Measurements from ENCODE around the gene DNAJC5. TPM values are rescaled to one million over a fixed set of nuclear protein-coding genes. Genes with fewer than 3 reads are reported as not detected.

DNAJC5 gene
- 10 to 100 TPM; 38.4 to 87.4 (median 75.1) TPM for total RNA-seq

- Histone ChIP-seq H3K9me3 (no peaks in the 10 kb centered on the region), H3K27ac (peak within 1 kb of the TSS; percentile 68 to 76 (median 72)), H3K4me1 (peaks cover 37 to 38% of the 10 kb centered on the region in 2 donors), H3K4me3 (replicated peaks in 1 of 3) (peak within 1 kb of the TSS in 2 of 3 donors; percentile 53 to 69), H3K36me3 (peaks cover 5 to 20% of the 10 kb centered on the region in 2 donors), H3K27me3 (no peaks in the 10 kb centered on the region)
- 3 to 6% methylated on average over 20 to 32 of the region's 82 CpGs for WGBS, 2 donors
- intact Hi-C loops (cut with DNase I) = no loop called here
- TF ChIP-seq CTCF (IDR thresholded peaks at IDR 0.05) (no peak), POLR2A (IDR thresholded peaks at IDR 0.05) (peak in 1 of 2 donors; percentile 85)
- DNase-seq = peak; percentile 96 to 97
Observed at GRCh38 chr20:63894358-63895201, at the start of gene DNAJC5. Gene DNAJC5 (plus strand): TSS chr20:63895126. CDS start chr20:63928346, 33,220 bp downstream.

- peak; percentile 34 to 40 for DNase-seq
- no peak for TF ChIP-seq POLR2A (IDR thresholded peaks at IDR 0.05)
- no peak for TF ChIP-seq CTCF (IDR thresholded peaks at IDR 0.05)
- no peaks in the 10 kb centered on the region for H3K36me3 ChIP-seq
- 5% methylated on average over 8 to 20 of the region's 24 CpGs for WGBS, 2 donors
- peaks cover 7 to 30% of the 10 kb centered on the region in 2 donors for H3K4me1 ChIP-seq
- no peak overlapping the region for H3K4me3 ChIP-seq (replicated peaks in 1 of 3)
- peak overlapping the region in 2 of 3 donors; percentile 14 to 65 for H3K27ac ChIP-seq
- H3K9me3 ChIP-seq = no peaks in the 10 kb centered on the region
- H3K27me3 ChIP-seq = no peaks in the 10 kb centered on the region
- intact Hi-C loops (cut with DNase I) = no loop called here
Observed at GRCh38 chr20:63846128-63846771, 48.7 kb upstream of the DNAJC5 start.

- Histone ChIP-seq H3K4me1 (peaks cover 7 to 30% of the 10 kb centered on the region in 2 donors), H3K4me3 (replicated peaks in 1 of 3) (no peak overlapping the region), H3K36me3 (no peaks in the 10 kb centered on the region), H3K9me3 (no peaks in the 10 kb centered on the region), H3K27ac (peak overlapping the region; percentile 36 to 65 (median 38)), H3K27me3 (no peaks in the 10 kb centered on the region)
- no peak for TF ChIP-seq POLR2A (IDR thresholded peaks at IDR 0.05)
- TF ChIP-seq CTCF (IDR thresholded peaks at IDR 0.05) = no peak
- intact Hi-C loops (cut with DNase I) = no loop called here
- DNase-seq = no peak
- WGBS, 2 donors = 68 to 80% methylated on average over 2 to 3 of the region's 3 CpGs
Observed at GRCh38 chr20:63846888-63847236, 48.1 kb upstream of the DNAJC5 start.

- Histone ChIP-seq H3K27me3 (no peaks in the 10 kb centered on the region), H3K27ac (peak overlapping the region; percentile 36 to 65 (median 38)), H3K4me1 (peaks cover 7 to 30% of the 10 kb centered on the region in 2 donors), H3K9me3 (no peaks in the 10 kb centered on the region), H3K4me3 (replicated peaks in 1 of 3) (no peak overlapping the region), H3K36me3 (no peaks in the 10 kb centered on the region)
- TF ChIP-seq POLR2A (IDR thresholded peaks at IDR 0.05) = no peak
- no peak for TF ChIP-seq CTCF (IDR thresholded peaks at IDR 0.05)
- no peak for DNase-seq
- intact Hi-C loops (cut with DNase I) = no loop called here
- WGBS, 2 donors = 48 to 52% methylated on average over 4 to 14 of the region's 16 CpGs
Observed at GRCh38 chr20:63847237-63848002, 47.5 kb upstream of the DNAJC5 start.

Data from thyroid gland (tissue), 4 donors.